ENCODE data around the gene HELZ2. TPM values are rescaled to one million over a fixed set of nuclear protein-coding genes. Genes with fewer than 3 reads are reported as not detected.

HELZ2 gene
- total RNA-seq, 4 donors from 2014 or later, result 4.9 to 35.2 (median 10.5) TPM

GRCh38 chr20:63564036-63564810, 9.8 kb downstream of the HELZ2 start:
- TF ChIP-seq, protein P1, sequence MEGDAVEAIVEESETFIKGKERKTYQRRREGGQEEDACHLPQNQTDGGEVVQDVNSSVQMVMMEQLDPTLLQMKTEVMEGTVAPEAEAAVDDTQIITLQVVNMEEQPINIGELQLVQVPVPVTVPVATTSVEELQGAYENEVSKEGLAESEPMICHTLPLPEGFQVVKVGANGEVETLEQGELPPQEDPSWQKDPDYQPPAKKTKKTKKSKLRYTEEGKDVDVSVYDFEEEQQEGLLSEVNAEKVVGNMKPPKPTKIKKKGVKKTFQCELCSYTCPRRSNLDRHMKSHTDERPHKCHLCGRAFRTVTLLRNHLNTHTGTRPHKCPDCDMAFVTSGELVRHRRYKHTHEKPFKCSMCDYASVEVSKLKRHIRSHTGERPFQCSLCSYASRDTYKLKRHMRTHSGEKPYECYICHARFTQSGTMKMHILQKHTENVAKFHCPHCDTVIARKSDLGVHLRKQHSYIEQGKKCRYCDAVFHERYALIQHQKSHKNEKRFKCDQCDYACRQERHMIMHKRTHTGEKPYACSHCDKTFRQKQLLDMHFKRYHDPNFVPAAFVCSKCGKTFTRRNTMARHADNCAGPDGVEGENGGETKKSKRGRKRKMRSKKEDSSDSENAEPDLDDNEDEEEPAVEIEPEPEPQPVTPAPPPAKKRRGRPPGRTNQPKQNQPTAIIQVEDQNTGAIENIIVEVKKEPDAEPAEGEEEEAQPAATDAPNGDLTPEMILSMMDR (IDR thresholded peaks at IDR 0.05; ENCODE audit: low read depth), result no peak

DNA sequence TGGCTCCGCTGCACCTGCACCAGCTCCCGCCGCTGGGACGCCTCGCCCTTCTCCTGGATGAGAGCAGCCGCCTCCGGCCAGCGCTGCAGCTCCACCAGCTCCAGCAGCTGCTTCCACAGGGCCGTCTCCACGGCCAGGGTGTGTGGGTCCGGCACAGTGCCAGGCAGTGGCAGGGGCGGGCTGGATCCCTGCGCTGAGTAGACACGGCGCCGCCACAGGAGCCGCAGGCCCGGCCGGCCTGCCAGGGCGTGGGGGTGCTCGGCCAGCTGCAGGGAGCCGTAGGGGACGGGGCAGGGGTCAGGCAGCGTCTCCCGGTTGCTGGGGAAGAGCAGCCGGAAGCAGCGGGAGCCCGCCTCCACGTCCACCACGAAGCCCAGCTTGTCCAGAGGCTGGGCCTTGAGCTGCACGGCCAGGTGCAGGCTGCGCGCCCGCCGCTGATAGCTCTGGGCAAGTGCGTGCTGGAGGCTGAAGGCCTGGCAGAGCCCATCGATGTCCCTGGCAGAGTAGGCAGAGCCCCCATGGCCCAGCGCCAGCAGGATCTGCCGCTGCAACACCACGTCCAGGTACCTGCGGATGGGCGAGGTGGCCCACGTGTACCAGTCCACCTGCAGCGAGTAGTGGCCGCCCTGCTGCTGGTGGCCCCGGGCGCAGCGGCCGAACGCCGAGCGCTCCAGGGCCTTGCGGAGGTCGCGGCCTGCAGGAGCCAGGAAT, 10.7 kb downstream of the HELZ2 start:
- TF ChIP-seq, protein P1 (IDR thresholded peaks at IDR 0.05; ENCODE audit: low read depth), result no peak

DNA sequence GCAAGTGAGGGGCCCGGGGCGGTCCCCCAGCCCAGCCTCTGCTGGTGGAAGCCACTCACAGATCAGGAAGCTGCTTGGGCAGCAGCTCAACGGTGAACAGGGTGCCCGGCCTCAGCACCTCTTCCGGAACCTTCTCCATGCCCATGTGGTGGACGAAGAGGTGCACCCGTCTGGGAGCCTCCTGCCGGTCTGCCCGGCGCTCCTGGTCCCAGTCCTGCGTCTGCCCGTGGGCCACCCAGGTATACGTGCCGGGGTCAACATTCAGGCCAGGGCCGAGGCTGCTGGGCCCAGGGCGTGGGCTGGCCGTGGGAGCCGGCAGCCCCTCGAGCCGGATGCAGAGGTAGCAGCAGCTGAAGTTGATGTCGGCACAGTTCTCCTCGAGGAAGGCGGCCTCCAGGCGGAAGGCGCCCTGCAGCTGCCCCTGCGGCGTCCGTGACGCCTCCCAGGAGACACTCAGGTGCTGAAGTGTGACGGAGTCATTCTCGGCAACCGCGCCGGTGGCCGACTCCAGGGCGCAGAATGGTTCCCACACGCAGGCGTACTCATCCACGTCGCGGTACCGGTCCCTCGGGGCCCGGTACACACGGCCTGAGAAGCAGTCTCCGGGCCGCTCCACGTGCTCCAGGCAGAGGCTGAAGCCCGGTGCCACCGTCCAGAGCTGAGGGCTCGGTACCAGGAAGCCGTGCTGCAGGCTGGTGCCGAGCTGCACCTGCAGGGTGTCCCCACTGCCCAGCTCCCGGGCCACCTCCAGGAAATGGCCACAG, 11.4 kb downstream of the HELZ2 start:
- TF ChIP-seq, protein P1 (IDR thresholded peaks at IDR 0.05; ENCODE audit: low read depth), result no peak

- TF ChIP-seq, protein P1 (IDR thresholded peaks at IDR 0.05; ENCODE audit: low read depth), result no peak
Measured at GRCh38 chr20:63561624-63562396, 12.2 kb downstream of the HELZ2 start.

DNA sequence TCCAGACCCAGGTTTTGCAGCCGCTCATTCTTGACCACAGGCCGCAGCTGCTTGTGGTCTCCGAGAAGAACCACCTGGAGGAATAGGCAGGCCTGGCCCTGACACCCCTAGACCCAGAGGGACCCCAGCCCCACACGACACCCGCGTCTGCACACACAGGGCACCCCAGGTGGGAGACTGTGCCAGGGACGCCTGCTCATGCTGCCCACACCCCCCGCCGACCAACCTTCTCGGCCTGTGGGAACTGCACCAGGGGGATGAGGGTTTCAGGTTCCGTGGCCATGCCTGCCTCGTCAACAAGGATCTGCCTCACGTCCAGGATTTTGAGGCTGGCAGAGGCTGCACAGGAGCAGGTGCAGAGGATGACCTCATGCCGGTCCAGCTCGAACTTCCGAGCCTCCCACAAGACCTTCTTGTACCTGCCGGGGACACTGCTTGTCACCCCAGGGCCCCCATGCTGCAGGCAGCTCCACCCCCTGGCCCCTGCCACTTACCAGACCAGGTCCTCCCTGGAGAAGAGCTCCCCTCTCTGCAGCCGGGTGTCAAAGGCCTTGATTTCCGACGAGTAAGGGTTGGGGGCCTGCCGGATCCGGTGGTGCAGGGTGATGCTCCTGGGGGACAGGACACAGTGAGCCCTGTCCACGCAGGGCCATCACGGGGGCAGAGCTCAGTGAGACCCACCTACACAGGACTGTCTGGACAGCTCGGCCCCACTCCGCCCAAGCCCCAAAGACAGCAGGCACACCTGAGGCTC, 13.0 kb downstream of the HELZ2 start:
- TF ChIP-seq, protein P1 (IDR thresholded peaks at IDR 0.05; ENCODE audit: low read depth), result no peak

GRCh38 chr20:63560333-63560805, 13.7 kb downstream of the HELZ2 start:
- TF ChIP-seq, protein P1 (IDR thresholded peaks at IDR 0.05; ENCODE audit: low read depth), result no peak
